HG03097 (cell line): ENCODE measurements around the gene KSR1.
A peak's percentile ranks its signal among the peaks of the same experiment; 100 is the strongest.

ENCODE experiments used
- ATAC-seq: cut with Tn5 transposase; IDR thresholded peaks from one replicate; pipeline ENCODE4 v1.9.1; 2021; ENCODE audit not compliant: unreplicated experiment, low FRiP score

KSR1 gene

DNA sequence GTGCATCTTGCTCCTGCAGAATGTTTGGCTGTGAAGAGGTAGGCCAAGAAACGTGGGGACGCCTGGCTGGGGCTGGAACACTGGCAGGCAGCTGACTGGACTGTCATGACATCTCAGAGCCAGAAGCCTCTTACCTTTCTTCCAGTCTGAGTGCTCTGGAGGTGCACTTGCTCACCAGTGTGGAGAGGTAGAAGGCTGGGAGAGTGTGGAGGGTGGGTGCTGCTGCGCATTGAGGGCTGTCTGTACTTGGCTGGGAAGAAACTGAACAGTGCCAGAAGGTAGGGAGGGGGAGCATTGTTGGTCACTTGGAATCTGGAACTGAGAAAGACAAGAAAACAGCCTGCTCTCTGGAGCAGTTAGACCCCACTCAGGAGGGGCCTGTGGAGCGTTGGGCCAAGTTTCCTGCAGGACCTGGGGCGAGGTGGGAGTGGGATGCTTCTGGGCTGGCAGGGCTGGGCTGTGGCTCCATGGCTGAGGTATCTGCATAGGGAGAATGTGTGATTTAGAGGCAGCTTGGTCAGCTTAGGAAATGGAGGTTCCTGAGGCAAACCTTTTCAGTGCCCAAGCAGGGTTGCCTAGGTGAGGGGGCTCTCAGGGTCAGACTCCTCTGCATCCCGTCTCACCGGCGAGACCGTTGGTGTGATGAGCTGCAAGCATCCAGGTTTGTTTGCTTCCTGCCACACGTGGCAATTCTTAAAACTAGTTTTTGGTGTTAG lies 55.1 kb downstream of the KSR1 start:
- no peak for ATAC-seq

DNA sequence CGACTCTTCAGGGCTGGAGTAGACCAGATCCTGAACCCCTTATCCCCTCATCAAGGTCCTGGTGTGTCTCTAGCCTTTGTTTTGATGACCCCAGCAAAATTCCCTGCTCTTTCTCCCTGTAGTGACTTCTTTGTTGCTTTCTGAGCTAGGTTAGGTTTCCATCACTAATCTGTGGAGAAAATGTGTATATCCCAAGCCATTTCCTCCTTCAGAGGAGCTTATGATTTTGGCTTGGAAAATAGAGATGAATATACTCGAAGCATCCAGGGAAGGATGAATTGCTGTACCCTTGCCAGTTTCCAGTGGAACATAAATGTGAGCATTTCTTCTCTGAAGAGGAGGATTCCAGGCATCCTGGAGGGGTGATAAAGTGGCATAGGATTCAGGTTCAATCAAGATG lies 55.8 kb downstream of the KSR1 start:
- no peak for ATAC-seq

DNA sequence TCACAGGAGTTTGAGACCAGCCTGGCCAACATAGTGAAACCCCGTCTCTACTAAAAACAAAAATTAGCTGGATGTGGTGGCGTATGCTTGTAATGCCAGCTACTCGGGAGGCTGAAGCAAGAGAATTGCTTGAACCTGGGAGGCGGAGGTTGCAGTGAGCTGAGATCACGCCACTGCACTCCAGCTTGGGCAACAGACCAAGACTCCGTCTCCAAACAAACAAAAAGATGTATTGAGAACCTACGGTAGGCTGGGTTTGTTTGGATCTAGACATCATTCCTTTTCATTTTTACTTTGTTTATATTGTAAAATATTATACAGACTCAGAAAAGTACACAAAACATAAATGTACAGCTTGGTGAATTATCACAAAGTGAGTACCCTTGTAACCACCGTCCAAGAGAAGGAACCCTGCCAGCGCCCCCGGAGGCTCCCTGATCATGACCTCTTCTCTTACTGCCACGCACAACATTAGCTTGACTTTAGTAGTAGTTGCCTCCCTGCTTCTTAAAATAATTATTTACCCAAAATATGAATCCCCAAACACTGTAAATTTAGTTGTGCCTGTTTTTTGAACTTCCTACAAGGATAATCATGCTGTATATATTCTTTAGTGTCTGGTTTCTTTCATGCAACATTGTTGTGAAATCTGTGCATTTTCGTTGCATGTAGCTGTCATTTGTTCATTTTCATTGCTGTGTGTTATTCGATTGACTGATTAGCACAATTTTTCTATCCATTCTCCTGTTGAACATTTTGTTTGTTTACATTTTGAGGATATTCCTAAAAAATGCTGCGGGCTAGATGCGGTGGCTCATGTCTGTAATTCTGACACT lies 56.5 kb downstream of the KSR1 start:
- no peak for ATAC-seq

DNA sequence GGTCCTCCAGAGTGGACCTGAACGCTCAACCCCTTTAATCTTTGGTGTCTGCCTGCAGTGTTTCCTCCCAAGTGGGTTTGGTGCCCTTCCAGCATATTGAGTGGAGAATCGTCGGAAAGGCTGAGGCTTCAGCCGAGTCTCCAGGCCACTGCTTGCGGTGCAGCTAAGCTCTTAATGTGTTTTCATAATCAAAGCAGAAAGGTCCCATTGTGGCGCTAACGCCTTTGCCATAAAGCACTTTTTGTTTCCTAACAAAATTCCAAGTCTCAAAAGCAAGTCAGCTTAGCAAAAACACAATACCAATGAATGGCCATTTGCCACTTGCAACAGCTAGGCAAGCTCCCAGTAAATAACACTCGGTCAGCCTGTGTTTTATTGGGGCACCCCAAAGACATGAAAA lies 57.6 kb downstream of the KSR1 start:
- ATAC-seq, result no peak

DNA sequence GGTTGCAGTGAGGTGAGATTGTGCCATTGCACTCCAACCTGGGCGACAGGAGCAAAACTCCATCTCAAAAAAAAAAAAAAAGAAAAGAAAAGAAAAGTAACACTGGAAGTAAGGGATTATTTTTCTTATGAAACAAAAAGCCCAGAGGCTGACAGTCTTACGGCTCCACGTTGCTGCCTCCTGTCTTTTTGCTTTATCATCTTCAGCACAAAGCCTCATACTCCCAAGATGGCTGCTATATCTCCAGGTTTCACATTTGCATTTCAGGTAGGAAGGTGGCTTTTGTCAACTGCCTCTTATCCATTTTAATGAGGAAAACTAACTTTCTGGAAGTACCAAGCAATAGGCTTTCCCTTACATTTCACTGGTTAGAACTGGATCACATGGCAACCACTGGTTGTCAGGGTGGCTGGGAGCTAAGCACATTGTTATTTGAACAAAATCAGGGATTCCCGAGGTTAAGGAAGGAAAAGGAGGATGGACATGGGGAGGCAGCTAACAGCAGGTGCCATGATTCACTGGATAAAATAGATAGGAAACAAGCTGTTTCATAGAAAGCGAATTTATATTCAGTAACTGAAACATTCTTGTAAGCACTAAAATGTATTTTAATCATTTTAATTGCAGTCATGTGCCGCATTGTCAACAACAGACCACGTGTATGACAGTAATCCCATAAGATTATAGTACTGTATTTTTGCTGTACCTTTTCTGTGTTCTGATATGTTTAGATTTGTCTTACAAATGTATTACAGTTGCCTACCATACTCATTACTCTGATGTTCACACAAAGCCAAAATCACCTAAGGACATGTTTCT lies 58.6 kb downstream of the KSR1 start:
- no peak for ATAC-seq

DNA sequence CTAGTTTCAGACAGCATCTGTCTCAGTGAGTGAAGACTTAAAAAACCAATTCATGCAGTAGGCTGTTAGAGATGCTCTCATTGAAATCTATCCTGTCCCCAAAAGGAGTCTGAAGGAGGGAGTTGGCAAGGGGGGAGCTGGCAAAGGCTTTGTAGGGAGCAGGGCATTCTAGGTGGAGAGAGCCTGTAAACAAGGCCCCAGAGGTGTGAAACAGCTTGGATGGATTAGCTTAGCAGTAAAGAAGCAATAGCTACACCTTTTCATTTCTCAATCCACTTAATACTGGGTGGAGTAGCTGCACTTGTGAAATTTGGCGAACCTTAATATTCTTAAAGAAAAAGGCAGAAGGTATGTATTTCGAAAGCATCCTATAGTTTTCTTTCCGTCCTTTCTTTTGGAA lies 61.8 kb downstream of the KSR1 start:
- no peak for ATAC-seq

DNA sequence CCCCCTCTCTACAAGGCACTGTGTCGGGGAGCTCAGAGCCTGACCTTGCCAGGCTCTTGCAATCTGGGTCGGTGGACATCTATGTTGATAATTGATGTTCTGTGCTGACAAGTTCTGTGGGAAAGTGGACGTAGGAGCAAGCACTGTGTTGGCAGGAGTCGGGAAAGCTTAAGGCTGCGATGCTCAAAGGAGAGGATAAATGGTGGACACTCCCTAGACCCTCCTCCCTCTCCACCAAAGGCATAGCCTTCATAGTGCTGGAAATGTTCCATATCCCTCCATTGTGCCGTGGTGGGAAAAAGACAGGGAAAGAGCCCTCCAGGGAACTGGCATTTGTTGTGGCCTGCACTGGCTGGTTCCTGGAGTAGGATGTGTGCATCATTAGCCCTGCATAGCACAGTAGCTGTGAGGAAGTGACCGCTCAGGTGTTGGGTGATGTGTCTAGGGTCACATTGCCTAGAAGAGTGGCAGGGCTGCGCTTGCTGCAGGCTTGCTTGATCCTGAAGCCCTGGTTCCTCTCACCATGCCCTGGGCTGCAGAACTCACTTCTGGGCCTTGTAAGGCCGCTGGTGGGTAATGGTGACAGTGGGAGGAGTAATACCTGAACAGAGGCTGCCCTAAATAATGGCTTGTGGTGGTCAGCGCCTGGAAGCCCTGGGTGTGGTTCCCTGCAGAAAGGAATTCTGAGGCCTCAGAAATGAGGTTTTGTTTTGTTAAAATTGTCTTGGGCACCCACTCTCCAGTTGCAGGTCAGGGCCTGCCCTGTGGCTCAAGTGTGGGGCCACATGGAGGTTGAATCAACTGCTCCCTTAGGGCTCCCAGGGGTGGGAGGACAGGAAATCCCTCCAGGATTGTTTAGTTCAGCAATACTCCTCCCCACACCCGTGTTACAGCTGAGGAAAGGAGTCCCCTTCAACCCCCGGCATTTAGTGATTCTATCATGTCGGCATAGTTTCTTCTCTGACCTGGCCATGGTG lies 62.6 kb downstream of the KSR1 start:
- no peak for ATAC-seq

DNA sequence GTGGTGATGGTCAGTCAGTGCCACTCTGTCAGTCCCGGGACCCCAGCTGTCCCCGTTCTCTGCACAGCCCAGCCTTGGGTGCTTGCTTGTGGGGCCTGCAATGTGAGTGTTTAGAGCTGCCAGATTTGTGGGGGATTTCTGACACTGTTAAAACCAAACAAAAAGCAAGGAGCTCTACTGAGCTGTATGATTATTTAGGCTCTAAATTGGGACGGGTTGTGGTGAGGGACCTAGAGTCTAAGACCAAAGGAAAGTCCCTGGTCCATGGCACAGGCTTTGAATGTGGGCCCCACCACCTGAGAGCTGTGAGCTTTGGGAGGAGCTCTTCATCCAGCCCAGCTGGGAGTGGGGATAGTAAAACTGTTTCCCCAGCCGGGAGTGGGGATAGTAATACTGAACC lies 63.3 kb downstream of the KSR1 start:
- no peak for ATAC-seq

DNA sequence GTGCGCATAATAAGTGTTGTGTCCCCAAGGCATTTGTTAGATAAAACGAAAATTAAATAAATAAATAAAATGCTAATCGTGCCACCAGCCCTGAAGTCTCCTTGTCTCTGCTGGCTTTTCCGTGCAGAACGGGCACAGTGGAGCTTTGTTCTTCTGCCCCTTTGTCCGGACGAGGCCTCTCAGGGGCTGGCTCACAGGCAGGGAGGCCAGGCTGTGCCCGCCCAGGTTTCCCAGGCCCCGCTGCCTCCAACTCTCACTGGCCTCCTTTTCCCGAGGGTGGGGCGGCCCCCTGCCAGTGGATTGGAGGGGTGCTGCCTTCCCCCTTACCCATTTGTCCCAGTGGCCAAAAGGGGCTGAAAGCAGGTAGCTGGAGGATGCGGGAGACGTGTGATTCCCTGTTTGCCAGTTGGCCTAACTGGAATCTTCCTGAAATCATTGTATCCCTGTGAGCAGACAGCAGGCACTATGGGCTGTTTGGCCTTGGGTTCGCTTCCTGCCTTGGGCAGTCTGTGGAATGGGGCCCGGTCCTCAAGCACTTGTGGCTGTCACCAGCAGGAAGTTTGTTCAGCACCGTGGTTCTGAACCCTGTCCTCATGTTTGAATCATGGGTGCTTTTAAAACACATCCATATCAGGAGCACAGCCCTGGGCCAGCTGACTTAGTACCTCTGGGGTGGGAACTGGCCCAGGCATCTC lies 64.4 kb downstream of the KSR1 start:
- no peak for ATAC-seq

DNA sequence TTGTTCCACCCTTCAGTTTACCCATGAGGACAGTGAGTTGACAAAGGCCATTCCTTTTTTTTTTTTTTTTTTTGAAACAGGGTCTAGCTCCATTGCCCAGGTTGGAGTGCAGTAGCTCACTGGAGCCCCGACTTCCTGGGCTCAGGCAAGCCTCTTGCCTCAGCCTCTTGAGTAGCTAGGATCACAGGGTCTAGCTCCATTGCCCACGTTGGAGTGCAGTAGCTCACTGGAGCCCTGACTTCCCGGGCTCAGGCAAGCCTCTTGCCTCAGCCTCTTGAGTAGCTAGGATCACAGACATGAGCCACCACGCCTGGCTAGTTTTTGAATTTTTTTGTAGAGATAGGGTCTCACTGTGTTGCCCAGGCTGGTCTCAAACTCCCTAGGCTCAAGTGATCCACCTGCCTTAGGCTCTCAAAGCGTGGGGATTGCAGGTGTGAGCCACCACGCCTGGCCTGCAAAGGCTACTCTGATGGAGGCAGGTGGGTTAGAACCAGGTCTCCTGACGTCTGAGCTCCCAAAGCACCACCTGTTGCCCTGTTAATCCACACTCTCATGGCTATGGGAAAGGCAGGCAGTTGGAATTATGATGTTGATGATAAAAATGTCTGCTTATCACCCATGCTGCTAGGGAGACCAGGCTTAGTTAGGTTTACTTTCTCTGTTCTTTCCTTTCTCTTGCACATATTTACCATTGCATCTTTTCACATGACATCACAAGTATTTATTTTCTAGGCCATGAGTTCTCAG lies 65.2 kb downstream of the KSR1 start:
- ATAC-seq, result no peak

DNA sequence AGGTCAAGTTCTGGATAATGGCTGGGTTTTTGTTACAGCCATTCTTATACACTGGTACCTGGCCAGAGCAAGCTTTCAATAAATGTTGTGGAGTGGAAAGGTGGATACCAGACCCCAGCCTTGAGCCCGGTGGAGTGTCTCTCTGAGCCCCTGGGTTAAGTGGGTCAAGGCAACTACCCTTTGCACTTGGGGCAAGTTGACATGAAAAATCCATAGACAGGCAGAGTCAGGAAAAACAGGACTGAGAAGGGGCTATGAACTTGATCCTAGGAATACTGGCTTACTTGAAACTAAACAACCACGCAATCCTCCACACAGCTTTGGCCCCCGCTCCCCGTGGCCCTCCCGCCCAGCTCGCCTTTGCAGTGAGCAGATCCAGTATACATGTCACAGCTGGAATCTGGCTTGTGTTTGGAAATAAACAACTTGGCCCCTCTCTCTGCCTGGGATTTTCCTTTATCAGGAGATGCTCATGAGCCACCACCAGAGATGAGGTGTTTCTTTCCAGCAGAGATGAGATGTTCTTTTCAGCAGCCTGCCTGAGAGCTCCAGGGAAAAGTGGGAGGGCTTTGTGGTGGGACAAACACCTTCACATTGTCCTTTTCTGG lies 65.9 kb downstream of the KSR1 start:
- ATAC-seq, result no peak

DNA sequence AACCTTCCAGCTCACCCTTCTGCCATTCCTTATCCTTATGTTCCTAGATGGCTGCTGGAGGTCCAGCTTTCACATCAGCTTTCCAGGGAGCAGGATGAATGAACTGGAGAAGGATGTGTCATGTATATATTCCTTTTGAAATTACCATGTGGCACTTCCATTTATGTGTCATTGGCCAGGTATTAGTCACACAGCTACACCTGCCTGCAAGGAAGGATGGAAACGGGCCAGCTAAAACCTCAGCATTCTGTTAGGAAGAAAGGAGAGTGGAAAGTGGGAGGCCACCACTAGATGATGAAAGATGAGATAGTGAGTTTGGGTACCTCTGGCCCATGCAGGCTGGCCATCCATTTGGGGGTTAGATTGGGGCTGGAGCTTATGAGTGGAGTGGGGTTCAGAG lies 67.5 kb downstream of the KSR1 start:
- ATAC-seq, result no peak

DNA sequence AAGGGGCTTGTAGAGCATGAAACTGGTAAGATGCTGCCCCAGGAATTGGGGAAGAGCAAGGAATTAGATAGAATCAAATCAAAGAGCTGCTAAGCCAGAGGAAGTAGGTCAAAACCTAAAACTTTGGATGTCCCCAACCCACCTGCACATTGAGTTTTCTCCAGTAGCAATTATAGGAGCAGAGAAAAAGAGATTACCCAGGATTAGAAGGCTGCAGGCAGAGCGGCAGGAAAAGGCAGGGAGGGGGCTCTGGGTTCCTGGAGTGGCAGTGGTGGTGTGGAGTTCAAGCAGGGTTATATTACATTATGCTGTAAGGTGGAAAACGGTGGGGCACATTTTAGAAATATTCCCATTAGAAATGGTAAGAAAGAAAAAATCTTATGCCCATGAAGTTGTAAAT lies 68.3 kb downstream of the KSR1 start:
- no peak for ATAC-seq

DNA sequence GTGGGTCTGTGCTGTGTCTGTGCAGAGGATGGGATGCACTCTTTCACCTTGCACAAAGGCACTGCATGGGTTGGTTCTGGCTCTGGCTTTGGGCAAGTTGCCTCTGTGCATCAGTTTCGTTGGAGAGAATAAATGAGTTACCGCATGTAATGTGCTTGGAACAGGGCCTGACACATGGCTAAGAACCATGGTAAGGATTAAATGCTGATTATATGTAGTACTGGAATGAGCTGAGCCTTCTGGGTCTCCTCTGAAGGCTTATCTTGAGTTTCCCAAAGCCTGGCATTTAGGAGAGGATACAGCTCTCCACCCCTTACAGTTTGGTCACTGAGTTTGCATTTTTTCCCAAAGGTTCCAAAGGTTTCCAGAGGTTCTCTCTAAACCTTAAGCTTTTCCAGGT lies 69.1 kb downstream of the KSR1 start:
- no peak for ATAC-seq

DNA sequence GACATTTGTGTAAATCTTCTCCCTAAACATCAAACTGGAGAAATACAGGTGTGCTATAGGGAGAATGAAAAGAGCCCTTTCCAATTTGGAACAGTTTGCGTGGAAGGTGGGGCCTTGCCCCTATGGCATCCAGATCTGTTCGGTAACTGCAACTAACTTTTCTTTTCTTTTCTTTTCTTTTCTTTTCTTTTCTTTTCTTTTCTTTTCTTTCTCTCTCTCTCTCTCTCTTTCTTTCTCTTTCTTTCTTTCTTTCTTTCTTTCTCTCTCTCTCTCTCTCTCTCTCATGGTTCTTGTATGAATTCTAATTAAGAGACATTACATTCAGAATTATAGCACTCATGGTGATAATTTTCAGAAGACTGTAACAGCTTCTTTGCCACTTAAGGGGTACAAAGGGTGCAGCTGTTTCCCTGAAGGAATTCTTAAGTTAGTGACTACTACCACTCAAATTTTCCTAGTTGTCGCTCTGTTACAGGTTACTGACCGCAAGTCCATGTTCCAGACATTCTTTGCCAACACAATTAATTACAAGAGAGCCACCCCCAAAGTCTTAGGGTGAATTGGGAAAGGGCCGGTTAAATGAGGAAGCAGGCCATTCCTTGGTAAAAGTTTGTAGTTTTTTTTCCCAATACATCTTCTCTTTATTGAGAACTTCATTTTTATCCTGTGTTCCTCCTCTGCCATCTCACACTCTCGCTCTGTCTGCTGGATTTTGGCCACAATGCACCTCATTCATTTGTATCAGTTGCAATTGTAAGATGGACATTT lies 69.8 kb downstream of the KSR1 start:
- no peak for ATAC-seq

DNA sequence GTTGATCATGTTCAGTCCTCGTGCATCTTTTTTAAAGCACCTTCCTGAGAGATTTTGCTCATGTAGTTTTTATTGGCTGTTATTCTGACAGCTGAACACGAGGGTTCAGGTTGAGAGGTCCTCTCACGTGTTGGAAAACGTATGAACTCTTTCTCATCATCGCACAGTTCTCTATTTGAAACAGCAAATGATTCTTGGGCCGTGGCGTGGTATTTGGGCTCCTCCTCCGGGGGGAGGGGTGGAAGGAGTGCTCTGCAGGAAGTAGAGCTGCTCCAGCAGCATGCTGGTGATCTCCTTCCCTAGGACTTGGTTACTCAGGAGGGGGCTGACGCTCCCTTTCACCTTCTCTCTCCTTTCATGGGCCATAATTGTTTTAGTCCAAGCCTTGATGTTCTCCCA lies 70.4 kb downstream of the KSR1 start:
- peak; percentile 47 for ATAC-seq

DNA sequence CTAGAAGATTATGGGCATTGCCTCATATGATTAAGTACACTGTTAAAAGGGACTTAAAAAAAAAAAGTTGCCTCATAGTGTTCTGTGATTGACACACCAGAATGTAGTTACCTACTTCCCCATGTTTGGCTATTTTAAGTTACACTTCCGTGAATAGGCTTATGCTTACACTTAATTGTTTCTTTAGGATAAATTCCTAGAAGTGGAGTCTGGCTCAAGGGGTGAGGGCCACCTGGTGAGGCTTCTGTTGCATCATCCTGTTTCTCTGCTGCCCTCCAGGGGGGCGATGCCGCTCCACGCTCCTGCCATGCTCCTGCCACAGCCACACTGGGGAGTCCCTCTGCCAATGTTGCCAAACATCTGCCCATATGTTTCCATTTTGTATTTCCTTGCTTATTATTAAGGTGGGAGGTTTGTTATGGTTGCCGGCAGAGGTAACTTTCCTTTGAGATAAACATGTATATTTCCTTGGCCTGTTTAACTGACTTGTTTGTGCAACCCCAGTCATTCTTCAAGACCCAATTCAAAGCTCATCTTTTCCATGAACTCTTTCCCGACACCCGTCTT lies 73.1 kb downstream of the KSR1 start:
- ATAC-seq, result no peak
